Hepatic stellate cell (primary cell): ENCODE data around the gene KCNJ5.
"Not testable (repeated sequence)": the region's sequence is repeated elsewhere in the genome, so short reads cannot be mapped to it uniquely, and the experiment has no call there.

ENCODE experiments used
- DNase-seq: peaks from one replicate; pipeline ENCODE4 v3.0.0; 2011; ENCODE audit warnings: low spot score

The KCNJ5 gene

DNA sequence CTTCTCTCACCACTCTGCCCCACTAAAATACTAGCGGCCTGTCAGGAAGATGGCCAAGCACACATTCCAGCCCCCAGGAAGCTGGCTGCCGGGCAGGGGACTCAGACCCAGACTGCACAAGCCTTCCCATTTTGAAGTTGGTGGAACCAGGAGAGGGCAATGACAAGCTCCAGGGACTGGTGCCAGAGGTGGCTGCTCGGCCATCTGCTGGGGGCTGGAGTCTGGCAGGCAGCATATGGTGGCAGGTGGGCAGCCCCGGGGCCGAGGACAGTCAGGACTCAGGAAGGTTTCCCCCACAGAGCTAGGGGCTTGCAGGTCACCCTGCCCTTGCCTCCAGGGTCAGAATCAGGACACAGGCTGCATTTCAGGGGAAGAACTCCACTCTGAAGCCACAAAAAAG, 22.6 kb downstream of the KCNJ5 start:
- no peak for DNase-seq

DNA sequence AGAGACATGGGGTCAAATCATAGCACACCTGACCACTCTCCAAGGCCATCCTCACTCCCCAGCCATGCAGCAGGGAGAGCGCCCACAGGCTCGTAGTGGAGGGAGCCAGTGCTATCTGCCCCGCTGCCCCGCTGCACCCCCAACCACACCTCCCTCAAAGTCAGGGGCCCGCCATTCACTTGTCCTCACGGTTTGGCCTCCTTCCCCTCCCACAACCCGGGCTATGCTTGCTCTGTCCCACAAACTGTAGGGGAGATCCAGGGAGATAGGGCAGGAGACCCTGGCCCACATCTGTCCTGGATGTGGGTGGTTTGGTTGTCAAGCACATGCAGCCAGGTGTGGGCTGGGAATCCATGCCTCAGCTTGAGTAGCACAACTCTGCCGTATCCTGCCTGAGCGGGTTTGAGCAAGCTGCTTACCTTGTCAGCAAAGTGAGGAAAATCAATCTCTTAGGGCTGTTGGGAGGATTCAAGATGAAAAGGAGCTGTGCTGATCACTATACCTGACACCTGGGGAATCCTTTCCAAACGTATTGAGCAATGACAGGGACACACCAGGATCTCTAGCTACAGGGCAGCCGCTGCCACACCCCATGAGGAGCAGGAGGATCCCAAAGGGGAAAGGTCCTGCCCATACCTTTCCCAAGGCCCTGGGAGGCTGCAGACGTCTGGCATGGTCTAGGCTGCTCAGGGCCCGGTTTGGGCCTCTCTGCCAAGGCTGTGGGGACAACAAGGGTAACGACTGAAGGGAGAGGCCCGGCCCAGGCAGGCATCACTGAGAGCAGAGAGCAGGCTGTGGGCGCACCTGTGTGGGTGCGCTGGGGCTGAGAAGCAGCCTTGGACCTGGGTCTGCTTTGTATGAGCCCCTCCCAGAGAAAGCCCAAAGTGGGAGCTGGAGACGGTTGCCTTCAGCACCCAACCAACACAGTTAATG, 23.3 kb downstream of the KCNJ5 start:
- DNase-seq, result no peak

DNA sequence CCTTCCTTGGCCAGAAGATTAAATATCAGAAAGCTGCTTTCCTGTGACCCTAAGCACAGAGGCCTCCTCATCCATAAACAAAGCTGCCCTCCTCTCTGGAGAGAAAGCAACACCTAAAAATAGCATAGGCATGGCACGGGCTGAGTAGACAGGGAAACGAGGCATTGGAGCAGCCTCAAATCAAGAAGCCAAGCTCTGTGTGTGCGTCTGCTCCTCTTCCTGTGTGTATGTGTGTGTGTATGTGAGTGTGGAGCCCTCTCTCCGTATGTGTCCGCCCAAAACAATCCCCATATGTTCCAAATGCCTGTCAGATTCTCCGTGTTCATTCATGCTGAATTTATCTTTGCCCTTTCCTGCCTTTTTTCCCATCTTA, 24.0 kb downstream of the KCNJ5 start:
- DNase-seq, result no peak

DNA sequence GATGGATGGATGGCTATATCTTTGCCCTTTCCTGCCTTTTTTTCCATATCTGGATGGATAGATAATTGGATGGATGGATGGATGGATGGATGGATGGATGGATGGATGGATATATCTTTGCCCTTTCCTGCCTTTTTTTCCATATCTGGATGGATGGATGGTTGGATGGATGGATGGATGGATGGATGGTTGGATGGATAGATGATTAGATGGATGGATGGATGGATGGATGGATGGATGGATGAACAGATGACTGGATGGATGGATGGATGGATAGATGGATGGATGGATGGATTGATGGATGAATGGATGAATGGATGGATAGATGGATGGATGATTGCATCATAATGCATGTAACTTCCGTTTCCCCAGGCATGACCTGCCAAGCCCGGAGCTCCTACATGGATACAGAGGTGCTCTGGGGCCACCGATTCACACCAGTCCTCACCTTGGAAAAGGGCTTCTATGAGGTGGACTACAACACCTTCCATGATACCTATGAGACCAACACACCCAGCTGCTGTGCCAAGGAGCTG, 24.9 kb downstream of the KCNJ5 start:
- DNase-seq, result no peak

DNA sequence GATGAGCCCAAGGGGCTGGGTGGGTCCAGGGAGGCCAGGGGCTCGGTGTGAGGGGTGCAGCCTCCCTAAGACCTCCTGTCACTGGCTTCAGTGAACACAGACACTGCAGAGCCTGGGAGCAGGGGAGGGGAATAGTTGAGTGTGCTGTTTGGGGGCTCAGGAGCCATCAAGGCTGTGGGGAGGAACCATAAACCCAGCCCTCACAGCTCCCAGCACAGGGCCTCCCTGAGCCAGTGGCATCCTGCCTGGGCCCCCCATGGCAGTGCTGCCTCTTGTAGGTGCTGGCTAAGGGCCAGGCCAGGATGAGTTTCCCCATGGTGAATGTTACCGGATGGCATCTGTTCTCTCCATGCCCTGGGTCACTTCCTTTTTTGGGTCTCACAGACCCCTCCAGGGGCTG, 25.5 kb downstream of the KCNJ5 start:
- no peak for DNase-seq

DNA sequence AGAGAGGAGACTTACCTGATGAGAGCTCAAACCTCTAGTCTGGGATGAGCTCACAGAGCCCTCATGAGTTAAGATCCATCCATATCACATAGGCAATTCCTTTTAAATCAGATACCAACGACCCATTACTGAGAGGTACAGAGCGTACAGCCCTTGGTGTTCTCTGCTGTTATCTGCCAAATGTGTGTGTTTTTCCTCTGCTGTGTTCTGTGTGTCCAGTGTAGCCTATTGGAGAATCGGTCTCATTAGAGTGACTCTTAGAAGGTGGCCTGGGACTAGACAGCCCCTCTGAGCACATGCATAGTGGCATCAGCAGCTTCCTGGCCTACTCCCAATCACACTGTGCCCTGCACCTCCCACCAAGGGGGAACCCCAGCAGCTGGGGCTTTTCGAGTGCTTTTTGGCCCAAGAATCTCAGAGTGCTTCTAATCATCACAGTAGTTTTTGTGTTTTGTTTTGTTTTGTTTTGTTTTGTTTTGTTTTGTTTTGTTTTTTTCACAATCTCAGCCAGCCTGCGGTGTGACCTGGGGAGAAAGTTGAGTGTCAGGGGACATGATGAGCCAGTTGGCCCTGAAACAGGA, 26.1 kb downstream of the KCNJ5 start:
- DNase-seq, result no peak

DNA sequence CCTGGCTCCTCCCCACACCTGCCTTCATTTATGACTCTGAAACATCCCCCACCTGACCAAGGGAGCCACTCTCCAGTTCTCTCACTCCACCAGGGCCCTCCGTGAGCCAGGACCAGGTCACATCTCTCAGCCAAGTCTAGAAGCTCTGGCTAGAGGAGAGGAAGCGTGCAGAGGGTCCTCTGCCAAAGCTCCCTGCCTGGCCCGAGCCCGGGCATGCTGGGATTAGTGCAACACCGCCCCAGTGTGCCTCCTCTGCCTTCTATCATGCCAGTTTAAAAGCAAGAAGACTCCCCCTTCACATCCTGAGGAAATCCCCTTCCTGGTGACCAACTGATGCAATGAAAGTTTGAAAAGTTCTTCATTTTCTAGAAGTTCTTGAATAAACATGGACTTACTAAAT, 28.1 kb downstream of the KCNJ5 start:
- DNase-seq, result no peak

DNA sequence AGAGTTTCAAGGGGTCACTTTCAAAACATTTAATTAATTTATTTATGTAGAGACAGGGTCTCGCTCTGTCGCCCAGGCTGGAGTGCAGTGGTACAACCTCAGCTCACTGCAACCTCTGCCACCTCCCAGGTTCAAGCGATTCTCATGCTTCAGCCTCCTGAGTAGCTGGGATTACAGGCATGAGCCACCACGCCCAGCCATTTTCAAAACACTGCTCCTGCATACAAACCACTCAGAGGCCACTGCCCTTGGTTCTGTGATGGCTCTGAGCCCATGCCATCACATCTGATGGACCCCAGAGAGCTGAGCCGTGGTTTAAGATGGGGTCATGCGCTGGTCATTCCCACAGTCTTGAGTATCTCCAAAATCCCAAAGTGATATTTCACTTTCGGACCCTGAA, 28.5 kb downstream of the KCNJ5 start:
- not testable (repeated sequence) for DNase-seq

DNA sequence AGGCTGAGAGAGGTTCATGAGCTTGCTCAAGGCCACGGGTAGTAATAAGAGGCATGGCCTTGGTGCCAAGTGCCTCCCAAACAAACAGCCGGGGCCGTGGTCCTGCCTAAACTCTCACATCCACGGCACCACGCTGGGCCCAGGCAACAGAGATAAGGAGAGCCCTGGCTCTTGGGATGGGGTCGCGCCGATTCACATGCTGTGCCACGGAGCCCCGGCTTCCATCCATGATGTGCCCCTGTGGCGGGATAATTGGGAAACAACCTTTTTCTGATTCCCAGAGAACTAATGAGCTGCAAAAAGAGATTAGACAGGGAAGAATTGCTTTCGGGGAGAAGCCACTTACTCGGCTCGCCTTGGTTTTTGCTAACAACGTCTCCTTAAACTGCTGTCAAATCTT, 29.5 kb downstream of the KCNJ5 start:
- no peak for DNase-seq

DNA sequence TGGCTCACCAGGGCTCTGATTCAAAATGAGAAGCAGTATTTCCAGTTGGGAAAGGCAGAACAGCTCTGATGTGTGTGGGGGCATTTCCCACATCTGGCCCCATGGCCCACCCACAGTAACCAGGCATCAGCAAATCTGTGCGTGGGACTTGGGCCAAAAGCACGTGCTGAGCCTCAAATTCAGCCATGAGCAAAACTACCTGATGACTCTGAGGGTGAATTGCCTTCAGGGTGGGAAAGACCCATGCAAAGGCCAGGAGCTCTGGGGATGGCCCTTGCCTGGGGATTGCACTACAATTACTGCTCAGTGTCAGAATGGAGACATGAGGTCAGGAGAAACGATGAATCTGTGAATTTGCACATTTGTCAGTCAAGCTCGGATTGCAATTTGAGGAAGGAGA, 30.6 kb downstream of the KCNJ5 start:
- no peak for DNase-seq

DNA sequence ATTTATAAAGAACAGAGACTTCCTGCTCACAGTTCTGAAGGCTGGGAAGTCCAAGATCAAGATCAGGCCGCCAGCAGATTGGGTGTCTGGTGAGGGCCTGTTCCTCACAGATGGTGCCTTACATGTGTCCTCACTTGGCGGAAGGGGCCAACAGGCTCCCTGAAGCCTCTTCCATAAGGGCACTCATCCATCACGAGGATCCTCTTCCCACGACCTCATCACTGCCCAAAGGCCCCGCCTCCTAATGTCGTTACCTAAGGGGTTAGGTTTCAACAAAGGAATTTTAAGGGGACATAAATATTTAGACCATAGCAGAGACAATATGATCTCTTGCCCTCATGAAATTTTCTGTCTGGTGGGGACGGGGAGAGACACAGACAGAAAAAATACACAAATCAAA, 32.9 kb downstream of the KCNJ5 start:
- DNase-seq, result no peak

DNA sequence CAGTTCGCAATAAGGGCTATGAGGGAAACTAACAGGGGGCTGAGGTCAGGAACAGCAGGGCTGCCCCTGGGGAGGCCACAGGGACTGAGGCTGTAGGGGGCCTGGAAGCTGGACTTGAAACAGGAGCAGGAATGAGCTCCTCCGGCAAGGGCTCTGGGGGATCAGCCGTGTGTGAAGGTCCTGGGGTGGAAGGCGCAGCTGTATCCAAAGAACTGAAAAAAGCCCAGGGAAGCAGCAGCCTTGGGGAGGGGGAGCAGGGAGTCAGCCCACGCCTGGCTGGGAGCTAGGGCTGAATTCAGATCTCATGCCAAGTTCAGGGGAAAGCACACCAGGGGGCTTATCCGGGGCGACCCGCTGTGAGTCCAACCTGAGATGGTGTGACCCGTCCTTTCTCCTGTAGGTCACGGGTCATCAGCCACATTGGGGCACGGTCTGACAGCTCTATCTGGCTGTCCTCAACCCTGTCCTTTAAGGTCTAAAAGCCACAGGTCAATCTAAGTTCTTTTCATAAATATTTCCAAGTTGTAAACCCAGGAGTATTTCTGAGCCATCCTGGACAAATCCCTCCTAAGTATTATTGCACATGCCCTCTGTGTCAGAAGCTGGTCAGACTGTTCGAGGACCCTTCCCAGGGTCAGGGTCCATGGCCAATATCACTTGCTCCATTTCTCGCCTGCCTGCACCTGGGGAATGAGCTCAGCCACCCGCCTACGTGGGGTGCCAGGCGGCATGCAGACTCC, 33.5 kb downstream of the KCNJ5 start:
- DNase-seq, result no peak

DNA sequence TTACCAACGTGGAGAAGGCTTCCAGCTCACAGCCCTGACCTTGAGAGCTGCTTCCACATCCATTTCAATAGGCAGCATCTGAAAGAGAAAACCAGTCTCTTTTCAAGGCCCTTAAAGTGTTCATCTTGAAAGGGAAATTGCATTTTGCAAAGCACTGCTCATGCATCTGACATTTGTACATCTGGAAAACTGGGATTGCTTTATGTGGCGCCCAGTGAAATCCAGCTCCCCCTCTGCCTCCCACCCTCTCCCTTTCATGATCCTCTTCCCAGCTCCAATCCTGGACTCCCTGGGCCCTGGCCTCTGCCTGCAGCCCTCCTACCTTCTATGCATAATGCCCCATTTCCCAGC, 34.1 kb downstream of the KCNJ5 start:
- no peak for DNase-seq

DNA sequence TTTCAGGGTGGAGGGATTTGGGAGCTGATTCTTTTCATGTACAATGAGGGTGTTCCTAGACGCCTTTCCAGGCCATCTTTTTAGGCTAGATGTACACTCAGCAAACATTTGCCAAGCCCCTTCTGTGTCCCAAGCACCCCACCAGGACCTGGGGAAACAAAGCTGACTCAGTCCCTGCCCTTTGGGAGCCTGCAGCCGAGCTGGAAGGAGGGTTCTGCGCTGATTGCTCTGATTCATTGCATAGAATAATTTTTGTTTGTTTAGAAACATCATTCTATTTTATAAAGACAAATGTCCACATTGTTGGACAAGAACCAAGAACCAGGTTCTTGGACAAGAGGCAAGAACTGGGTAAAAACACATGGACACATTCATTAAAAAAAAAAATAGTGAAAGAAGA, 34.8 kb downstream of the KCNJ5 start:
- DNase-seq, result no peak

DNA sequence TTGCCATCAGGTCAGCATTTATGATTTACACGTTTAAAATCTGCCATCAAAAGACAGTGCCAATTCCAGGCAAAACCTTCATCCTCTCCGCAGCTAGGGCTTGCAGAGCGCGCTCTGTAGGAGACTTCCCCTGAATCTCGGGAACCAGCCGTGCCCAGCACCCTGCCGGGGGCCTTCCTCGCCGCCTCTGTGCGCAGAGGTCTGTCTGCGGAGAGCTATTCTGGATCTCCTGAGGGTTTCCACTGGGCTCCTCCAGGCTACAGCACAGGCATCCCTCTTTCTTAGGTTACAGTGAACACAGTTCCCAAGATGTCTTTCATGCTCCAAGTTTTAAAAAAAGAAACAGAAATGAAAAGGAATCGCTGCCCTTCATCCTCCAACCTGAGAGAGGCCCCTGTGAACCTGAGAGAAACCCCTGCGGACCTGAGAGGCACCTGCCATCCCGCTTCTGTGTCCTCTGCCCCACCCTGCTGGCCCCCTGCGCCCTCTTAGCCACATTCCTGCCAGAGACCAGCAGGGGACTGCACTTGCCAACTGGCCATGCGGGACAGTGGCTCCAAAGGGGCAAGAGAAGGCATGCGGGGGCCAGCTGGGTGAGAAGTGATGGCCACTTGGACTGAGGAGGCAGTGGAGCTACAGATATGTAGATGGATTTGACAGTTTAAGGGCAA, 35.4 kb downstream of the KCNJ5 start:
- DNase-seq, result no peak

DNA sequence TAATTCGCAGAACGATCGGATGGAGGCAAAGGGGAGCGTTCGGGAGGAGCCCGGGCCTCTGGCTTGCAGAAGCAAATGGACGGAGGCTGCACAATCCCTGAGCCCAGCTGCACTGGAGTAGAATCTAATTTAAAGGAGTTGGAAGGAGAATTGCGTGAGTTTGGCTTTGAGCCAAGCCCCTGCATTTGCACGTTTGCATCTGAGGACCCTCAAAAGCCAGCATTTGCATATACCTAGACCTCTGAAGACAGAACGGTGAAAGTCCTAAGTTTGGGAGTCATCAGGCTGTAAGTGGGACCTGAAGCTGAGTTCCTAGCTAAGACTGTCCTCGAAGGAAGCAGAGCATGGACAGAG, 35.9 kb downstream of the KCNJ5 start:
- DNase-seq, result no peak

DNA sequence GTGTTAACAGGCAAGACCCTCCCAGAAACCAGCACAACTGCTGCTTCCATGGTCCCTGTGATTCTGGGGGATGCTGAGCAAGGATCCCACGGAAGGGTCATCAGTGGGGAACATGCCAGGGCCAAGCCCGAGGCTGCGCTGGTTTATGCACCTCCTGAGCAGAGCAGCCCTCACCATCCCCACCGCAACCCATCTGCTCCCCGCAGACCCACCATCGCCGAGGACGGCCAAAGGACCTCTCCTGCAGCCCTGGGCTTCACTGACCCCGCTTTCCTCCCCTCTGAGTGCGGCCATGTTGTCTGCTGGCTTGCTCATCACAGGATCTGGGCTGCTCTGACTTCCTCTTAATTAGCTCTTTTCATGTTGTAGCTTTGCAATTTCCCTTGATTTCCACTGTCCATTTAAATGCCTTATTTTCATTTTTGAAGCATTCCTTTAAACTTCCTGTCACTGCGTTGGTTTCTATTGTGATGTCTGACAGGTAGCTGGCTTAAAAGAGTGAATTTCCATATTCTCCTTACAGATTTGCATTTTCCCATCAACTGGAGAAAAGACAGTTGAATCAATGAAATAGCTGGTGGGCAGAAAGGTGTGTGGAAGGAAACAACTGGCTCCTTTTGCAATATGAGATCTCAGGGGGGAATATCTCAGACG, 36.7 kb downstream of the KCNJ5 start:
- DNase-seq, result no peak

DNA sequence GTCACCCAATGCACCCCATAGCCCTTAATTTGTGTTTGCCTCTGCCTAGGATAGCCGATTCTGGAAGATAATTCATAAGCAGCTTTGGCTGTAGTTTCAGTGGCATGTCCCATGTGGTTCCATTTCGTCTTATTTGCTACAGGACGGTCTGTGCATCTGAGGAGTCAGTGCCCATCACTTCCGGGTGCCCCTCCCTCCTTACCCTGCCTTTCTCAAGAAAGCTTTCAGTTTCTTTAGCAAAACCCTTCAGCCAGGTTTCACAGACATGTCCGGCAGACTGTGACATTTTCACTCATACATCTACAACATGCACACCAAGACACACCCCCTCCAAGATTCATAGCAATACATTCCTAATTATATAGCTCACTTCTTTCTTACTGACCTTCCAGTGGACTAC, 37.2 kb downstream of the KCNJ5 start:
- DNase-seq, result no peak

DNA sequence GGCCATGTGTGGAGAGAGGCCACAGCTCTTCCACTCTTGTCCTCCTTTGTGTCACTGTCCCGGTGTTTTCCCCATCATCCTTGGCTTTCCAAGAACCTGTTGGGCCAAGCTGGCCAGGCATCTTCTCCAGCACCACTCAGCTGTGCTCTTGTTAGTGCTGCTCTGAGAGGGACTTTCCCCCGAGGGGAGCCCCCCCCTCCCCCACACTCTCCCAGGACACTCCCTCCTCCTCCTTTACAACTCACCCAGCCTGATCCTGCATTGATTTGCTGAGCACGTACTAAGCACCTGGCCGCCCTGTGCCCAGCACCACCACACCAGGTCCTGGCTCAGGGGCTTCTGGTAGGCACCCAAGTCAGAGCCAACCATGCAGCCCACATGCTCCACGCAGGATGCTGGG, 38.3 kb downstream of the KCNJ5 start:
- no peak for DNase-seq

DNA sequence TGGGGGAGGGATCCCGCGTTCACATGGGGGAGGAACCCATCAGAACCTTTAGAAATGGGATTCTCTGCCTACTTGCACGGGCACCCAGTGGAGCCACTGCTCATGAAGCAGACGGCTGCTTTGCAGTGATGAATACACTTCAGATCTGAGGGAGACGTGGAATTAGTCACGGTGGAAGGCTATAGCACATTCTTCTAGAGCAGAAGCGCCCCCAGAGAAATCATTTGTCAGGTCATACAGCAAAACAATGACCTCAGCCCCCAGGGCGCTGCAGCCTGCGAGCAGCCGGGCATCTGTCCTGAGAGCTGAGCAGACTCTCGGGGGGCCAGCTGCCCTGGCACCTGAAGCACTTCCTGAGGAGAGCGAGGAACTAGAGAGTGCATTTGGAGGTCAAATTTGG, 38.8 kb downstream of the KCNJ5 start:
- no peak for DNase-seq

DNA sequence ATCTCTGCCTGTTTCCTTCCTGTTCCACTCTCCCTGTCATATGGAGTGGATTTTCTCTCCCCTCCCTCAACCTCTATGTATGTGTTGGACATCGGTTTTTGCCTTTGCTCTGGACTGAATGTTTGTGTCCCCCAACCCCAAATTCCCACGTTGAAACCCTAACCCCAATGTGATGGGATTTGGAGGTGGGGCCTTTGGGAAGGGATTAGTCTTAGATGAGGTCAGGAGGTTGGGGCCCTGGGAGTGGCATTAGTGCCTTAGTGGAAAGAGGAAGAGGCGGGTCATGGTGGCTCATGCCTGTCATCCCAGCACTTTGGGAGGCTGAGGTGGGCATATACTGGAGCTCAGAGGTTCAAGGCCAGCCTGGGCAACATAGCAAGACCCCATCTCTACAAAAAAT, 39.9 kb downstream of the KCNJ5 start:
- no peak for DNase-seq

DNA sequence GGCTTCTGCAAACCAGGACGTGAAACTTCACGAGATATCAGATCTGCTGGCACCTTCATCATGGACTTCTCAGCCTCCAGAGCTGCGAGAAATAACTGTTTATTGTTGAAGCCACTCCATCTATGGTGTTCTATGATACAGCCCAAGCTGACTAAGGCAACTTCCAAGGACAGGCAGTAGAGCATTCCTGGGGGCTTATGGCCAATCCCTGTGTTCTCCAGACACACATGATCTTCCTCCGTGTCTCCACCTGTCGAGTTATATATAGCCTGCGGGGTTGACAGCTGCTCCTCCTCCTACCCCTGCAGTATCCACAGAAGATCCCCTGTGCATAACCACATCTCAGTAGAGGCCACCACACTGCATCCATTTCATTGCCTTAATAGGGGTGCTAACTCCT, 40.5 kb downstream of the KCNJ5 start:
- DNase-seq, result no peak
